NCI-H345 treated with DMSO at 0.1 percent for 48 hours (cell line): ENCODE measurements around the gene ST3GAL6.

ENCODE experiments used
- DNase-seq: peaks from one replicate; lab custom pipeline; 2025; ENCODE audit not compliant: unreplicated experiment; lab: John Stamatoyannopoulos, UW

ST3GAL6 gene

GRCh38 chr3:98763076-98763475, at the start of gene ST3GAL6:
TSS of gene ST3GAL6 (plus strand) at chr3:98763340. CDS start at chr3:98768441, 5,101 bp downstream.
- no peak for DNase-seq

GRCh38 chr3:98713984-98714383, 49.2 kb upstream of the ST3GAL6 start:
- no peak for DNase-seq

- DNase-seq, result no peak
These were observed 45.6 kb upstream of the ST3GAL6 start for GRCh38 chr3:98717584-98717983.

GRCh38 chr3:98718730-98719129, 44.4 kb upstream of the ST3GAL6 start:
- DNase-seq, result no peak

- DNase-seq, result no peak
These were observed 41.4 kb upstream of the ST3GAL6 start for GRCh38 chr3:98721776-98722175.

- DNase-seq, result no peak
These were observed 40.8 kb upstream of the ST3GAL6 start for GRCh38 chr3:98722389-98722788.

GRCh38 chr3:98725352-98725751, 37.8 kb upstream of the ST3GAL6 start:
- no peak for DNase-seq

GRCh38 chr3:98726084-98726483, 37.1 kb upstream of the ST3GAL6 start:
- no peak for DNase-seq

GRCh38 chr3:98727638-98728037, 35.5 kb upstream of the ST3GAL6 start:
- DNase-seq, result no peak

GRCh38 chr3:98728672-98729071, 34.5 kb upstream of the ST3GAL6 start:
- DNase-seq, result no peak

- DNase-seq, result no peak
These were observed 32.8 kb upstream of the ST3GAL6 start for GRCh38 chr3:98730338-98730737.

GRCh38 chr3:98730886-98731537, 32.1 kb upstream of the ST3GAL6 start:
- DNase-seq, result no peak

- no peak for DNase-seq
These were observed 31.3 kb upstream of the ST3GAL6 start for GRCh38 chr3:98731720-98732285.

GRCh38 chr3:98732286-98733052, 30.7 kb upstream of the ST3GAL6 start:
- DNase-seq, result no peak

- DNase-seq, result no peak
These were observed 29.9 kb upstream of the ST3GAL6 start for GRCh38 chr3:98733053-98733811.

GRCh38 chr3:98733812-98734281, 29.3 kb upstream of the ST3GAL6 start:
- DNase-seq, result no peak

GRCh38 chr3:98734306-98734705, 28.8 kb upstream of the ST3GAL6 start:
- no peak for DNase-seq

- no peak for DNase-seq
These were observed 28.4 kb upstream of the ST3GAL6 start for GRCh38 chr3:98734735-98735134.

GRCh38 chr3:98735296-98735695, 27.8 kb upstream of the ST3GAL6 start:
- DNase-seq, result no peak

- DNase-seq, result no peak
These were observed 27.3 kb upstream of the ST3GAL6 start for GRCh38 chr3:98735761-98736269.

- DNase-seq, result no peak
These were observed 25.8 kb upstream of the ST3GAL6 start for GRCh38 chr3:98737301-98737700.
